ENCODE data around the gene WWOX.

Gene WWOX

DNA sequence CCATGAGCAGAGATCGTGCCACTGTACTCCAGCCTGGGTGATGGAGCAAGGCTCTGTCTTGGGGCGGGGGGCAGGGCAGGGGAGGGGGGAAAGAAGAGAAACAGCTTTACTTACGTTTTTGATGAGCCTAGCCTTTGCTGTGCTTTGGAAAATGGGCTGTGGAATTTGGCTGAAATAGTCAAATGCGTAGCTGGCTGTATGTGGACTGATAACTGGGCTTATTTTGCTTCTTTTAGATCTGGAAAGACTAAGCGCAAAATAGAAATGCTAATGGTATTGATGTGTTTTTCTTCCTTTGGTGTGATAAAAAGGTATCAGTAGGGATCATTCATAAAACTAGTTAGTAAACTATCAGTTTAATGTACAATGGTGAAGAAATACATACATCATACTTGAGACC lies 346.4 kb downstream of the WWOX start:
- DNase-seq = no peak

DNA sequence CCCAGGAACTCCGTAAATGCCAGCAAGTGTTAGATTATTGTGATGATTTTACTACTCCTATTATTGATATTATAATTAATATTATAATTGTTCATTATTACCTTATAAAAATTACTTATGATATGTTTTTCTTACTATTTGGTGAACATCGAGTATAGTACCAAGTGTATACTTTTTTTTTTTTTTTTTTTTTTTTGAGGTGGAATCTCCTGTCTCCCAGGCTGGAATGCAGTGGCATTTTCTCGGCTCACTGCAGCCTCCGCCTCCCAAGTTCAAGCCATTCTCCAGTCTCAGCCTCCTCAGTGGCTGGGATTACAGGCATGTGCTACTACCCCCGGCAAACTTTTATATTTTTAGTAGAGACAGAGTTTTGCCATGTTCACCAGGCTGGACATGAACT lies 347.0 kb downstream of the WWOX start:
- DNase-seq = no peak

DNA sequence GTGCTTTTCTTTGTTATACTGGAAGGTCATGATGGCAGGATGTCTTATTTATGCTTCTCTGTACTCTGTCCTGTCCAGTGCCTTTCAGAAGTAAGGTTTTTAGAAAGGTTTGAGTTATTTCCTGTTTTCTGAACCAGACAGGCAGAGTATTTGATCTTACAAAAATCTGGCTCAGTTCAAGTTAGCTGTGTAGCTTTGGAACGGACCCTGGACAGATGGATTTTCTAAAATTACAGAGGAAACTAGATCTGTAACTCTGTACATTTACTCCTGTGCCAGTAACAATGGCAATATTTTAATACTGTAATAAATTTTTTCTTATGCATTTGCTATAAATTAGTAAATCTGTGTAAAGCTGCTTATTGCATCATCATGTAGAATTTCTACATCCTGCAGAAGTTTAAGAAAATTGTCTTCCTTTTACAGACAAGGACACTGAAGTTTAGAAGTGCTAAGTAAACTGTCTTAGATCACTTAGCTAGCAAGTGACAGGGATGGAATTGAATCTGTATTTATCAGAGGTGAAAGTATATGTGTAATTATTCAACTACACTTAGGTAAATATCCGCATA lies 347.6 kb downstream of the WWOX start:
- no peak for DNase-seq

DNA sequence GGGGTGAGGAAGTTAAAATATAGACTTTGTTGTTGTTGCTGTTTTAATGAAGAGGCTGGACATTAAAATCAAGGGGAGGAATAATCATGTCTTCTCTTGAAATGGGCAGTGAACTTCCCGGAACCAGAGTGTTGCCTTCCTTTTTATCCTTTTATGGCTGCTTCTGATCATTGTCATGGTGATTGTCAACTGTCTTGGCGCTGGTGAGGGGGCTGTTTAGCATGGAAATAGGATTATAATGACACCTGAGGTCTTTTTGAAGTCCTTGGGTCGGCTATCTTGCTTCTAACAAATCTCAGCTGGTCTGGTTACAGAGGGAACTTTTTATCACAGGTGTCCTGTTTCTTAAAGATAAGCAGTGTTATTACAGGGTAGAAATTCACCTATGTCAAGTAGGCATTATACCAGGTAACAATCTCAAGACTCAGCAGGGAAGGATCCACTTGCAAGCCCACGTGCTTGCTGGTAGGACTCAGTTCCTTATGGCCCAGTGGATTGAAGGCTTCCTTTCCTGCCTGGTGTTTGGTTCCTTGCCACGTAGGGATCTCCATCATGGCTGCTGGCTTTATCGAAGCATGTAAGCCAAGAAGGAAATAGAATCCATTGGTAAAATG lies 349.3 kb downstream of the WWOX start:
- no peak for DNase-seq

DNA sequence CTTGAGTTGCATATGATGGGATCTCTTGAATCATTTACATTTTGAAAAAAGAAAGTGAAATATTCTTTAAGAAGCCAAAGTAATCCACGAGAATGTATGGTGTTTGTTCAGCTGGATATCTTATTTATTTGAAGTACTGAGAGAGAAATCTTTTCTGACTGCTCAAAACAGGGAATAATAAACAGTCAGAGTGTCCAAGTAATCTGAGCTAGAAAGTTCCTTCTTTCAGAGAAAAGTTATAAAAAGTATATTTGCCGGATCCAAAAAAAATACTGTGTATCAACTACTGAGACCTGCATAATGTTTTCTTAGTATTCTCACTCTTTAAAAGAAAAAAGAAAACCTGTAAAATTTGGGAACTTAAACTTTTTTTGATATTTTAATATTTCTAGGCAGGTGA lies 350.8 kb downstream of the WWOX start:
- DNase-seq = no peak

DNA sequence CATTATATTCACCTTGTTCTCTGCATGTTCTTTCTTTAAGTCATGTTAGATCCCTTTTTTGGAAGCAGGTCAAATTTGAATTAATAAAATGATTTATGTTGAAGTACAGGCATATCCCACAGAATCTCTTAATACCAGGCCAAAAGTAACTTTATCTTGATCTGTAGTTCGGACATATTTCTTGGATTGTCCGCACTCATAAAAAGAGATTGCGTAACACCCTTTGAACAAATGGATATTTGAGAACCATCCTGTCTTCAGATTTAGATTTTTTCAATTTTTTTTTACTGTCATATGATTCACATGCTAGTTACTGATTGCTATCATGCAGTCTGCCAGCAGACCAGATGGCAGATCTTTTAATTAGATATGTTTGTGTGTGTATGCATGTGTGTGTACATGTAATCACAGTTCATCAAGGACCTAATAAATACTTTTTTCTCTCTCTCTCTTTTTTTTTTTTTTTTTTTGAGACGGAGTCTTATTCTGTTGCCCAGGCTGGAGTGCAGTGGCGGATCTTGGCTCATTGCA lies 352.6 kb downstream of the WWOX start:
- DNase-seq = no peak

DNA sequence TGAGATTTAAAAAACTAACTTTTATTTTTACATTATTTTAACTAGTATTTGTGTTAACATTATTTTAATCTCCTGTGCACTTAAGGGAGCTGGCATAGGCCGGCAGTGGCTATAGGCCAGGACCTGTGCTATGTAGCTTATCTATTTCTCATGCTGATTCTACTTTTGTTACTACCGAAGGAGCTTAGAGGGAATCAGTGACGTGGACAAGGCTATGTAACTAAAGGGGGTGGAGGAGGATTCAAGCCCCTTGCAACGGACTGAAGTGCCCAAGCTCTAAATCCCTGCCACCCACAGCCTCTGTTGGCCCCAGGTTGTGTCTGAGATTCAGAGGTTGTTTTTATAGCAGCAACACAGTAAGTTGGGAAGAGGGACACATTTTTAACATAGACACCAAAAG lies 356.4 kb downstream of the WWOX start:
- no peak for DNase-seq

DNA sequence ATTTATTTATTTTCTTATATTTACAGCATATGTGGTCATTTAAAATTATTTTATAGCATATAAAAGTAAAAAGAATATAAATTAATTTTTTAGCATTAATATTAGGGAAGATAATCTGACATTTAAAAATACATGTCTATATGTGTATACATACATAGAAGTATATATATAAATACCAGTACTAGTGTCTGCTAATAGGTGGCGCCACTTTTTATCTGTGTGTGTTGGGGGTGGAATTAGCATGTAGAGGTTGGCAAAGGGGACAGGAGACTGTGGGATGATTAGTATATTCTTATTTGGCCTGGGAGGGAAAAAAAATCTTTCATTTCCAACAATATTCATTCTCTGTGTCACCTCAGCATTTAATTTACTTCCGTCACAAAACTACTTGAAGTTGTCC lies 359.1 kb downstream of the WWOX start:
- DNase-seq = no peak

DNA sequence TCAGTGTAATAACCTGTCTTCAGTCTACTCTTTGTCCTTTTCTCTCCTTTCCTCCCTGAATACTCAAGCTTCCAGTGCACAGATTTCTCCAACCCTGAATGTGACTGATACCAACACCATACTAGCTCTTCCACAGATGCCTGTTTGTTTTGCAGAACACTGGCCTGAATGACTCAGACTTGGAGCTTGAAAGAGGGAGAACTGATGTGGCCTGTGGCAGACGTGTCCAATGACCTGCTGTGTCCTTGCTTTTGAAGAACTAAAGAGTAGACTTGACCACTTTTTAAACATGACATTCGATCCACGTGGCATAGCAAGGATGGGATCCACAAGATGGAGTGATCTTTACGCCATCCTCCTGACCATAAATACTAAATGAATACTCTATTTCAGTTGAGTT lies 361.0 kb downstream of the WWOX start:
- DNase-seq = no peak

DNA sequence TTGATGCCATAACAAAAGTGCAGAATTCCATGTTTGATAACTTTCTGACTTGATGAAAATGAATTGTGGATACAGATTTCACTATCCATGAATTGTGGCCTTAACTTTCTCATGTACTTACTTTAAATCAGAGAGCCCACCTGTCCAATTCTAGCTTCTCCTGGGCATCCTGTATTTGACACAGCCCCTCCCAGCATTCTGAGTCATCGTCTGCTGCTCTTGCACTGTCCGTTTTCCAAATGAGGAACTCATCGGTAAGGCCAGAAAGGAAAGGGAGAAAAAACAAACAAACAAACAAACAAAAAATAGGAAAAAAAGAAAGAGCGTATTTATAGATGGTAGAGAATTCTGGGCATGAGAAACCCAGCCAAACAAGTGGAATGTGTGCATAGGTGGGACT lies 361.6 kb downstream of the WWOX start:
- no peak for DNase-seq

DNA sequence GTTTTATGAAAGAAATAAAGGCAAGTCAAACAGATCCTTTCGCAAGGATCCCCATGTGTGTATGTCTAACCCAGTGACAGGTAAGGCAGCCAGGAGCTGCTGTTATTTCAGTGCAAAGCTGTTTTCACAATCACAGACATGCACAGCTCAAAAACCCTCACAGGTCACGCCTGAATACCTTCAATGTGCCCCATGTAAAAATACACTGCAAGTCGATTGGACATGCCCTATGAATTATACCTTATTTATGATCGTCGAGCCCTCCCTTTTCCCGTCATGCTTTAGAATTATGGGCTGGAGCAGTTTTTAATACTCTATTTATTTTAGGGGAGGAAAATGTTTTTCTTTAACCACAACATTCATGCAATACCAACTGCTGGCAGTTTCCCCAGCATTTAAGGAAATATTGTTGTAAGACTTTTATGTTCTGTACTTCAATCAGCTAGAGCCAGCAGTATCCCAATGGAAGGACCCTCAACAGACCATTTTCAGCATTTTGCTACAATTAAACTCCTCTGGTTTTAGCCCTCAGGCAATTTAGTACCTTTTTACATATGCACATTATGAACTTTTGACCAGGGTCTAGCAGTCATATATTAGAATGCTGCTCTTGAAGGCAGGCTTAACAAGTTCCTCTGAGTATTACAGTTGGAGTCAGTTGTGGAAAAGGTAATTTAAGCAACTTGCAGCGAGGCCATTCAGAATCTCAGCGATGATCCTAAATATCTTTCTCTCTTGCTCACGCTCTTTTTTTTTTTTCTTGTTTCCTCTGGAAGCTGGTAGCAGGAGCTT lies 362.2 kb downstream of the WWOX start:
- DNase-seq = no peak

DNA sequence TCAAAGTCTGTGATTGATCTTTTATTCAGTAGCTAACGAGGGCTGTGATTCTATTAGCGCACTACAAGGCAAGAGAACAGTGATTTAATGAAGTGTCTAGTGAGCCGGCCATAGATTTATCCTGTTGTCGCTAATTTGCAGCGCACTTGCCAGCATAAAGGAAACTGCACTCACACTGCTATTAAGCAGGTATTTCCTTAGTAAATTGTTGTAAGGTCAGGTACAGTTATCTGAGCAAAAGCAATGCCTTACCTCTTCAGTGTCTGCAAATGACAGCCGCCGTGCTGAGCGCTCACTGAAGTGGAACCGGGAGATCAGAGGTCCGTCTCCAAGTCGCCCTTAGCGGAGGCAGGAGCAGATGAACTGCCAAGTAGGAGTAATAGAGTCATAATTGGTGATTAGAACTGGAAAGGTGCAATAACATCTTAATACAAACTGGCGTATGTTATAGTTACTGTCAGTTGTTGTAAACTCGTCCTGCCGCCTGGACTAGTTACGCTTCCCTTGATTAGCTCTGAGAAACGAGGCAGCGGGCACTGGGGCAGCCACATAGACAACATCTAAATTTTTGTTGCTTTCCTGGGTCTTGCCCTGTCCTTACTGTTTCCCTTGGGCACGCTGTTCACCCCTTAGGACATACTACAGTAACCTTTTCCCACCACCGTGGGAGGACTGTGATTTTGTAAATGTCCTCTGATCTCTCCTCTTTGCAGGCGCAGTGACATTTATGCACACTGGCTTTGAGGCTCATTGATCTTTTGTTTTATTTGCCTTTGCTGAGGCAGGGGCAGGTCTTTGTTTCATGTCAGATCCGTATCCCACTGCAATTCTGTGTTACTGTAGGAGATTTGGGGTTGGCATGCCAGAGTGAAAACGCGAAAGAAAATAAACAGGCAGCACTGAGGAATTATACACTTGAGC lies 363.1 kb downstream of the WWOX start:
- no peak for DNase-seq

DNA sequence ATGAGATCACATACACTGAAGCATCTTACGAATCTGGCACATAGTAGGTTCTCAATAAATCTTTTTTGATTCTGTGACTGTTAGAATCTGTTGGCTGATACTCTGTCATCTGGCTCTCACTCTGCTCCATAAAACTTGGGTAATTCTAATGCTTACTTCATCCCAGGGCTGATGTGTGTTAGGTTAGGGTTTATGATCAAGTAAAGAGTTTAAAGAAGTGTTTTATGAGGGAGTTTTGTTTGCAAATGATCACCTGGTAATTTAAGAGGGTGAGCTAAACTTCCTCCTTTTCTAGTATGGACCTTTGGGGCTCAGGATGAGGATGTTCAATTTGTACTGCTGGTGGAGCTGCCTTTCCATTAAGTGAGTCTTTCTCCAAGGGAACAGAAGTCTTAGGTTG lies 364.1 kb downstream of the WWOX start:
- no peak for DNase-seq

DNA sequence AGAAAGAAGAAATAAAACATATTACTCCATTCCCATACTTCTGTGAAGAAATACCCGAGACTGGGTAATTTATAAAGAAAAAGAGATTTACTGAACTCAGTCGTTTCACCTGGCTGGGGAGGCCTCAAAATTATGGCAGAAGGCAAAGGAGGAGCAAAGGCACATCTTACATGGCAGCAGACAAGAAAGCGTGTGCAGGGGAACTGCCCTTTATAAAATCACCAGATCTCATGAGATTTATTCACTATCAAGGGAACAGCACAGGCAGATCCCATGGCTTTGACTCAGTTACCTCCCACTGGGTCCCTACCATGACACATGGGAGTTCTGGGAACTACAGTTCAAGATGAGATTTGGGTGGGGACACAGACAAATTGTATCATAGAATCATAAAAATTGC lies 365.4 kb downstream of the WWOX start:
- DNase-seq = no peak

DNA sequence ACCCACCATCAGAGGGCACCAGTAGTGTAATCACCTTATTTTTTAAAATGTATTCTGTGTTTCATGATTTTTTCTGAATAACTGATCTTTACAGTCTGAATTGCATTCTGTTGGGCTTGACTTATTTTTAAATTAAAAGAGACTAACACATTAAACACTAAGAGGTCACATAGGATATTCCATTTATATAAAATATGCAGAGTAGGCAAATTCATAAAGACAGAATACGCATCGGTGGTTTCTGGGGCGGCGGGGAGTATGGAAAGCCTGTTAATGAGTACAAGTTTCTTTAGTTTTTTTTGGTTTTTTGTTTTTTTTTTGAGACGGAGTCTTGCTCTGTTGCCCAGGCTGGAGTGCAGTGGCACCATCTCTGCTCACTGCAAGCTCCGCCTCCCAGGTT lies 366.3 kb downstream of the WWOX start:
- DNase-seq = no peak

DNA sequence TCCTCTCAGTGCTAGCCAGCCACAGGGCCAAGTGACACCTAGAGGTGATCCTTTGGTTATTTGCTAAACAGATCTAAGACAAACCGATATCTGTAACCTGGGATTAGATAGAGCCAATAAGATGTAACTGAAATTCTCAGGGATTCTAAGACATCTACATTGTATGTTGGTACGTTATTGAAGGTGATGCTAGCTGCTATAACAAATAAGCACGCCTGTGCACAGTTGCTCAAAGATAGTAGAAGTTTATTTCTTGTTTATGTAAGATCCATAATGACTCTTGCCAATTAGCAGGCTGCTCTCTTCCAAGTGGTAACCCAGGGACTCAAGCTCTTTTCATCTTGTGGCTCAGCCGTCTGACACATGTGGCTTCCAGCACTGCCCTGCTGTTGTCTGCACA lies 370.3 kb downstream of the WWOX start:
- DNase-seq = no peak

DNA sequence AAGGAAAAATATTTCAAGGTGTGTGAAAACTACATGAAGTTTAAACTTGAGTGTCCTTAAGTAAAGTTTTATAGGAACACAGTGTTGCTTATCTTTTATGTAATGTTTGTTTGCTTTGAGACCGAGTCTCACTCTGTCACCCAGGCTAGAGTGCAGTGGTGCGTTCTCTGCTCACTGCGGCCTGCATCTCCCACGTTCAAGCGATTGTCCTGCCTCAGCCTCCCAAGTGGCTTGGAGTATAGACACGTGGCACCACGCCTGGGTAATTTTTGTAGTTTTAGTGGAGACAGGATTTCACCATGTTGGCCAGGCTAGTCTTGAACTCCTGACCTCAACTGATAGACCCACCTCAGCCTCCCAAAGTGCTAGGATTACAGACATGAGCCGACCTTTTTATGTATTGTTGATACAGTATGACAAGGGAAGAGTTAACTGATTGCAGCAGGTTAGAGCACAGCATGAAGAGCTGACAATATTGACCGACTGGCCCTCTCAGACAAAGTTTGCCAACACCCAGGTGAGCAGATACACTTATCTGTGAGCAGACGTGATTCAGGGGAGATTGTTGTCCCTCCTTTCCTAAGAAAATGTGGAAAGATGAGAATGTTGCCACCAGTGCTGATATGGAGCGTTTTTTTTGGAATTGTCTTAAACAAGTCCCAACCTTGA lies 373.7 kb downstream of the WWOX start:
- DNase-seq = no peak

DNA sequence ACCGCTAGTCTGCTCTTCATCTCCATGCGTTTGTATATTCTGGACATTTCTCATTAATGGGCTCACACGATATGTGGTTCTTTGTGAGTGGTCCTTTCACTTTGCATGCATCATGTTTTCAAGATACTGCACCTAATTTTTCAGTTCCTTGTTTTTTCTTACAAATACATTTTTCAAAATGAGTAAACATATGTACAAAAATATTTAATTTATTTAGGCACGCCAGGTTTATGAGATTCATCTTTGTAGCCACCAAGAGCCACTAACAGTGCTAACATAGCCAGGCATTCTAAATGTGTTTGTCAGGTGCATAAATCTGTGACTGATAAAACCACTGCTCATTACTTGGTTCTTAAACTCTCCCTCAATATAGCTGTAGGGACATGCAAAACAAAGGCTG lies 375.3 kb downstream of the WWOX start:
- DNase-seq = no peak

DNA sequence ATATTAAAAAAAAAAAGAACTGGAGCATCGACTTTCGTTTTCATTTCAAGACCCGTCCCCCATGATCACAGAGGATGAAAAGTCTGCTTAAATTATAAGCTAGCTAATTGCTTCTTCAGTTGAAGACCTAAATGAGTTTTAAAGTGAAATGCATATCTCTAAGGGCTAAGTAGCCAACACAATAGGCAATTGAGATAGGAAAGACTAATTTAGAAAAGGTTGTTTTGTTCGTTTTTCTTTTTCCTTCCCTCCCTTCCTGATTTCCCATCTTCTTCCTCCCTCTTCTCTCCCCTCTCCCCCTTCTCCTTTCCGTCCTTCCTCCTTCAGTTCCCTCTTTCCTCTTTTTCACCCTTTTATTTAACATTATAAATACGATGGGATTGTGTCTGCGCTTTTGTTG lies 377.2 kb downstream of the WWOX start:
- no peak for DNase-seq

DNA sequence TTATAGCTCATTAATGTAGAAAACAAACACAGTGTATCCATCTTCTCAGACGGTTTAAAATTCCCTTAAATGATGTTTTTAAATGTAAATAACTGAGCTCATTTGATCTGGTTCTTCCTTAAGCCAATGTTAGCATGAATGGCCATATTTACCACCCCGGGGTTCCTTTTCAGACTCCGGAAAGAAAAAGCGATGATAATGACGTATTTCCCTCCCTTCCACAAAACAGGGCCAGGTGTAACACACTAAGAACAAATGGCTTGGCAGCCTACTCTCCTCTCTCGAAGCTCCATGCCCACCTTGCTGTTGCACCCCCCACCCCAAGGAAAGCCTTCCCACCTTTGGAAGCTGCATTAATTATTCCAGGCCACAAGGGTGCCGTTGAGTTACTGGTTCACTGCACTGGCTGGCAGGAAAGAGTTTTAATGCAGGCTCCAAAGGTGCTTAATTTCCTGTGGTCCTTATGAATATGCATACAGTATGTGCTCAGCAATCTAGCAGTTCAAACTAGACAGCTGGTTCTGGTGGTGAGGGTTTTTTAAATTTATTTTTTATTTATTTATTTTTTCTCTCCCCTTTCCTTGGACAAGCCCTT lies 378.9 kb downstream of the WWOX start:
- no peak for DNase-seq

DNA sequence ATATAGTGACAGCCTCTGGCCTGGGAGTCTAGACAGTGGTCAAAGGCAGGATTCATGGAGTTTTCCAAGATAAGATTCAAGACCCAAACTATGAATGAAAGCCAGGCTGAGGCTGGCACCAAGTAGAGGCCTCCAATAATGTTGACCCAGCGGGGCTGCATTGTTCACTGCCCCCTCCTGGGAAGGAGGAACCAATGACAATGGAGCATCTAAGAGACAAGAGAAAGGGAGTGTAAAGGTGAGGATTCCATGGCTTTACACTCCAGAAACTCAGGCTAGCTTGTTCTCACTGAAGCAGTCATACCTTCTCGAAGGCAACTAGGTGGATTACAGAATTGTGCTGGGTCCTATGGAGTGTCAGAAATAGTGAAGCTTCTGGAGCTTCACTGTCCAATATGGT lies 380.3 kb downstream of the WWOX start:
- no peak for DNase-seq

DNA sequence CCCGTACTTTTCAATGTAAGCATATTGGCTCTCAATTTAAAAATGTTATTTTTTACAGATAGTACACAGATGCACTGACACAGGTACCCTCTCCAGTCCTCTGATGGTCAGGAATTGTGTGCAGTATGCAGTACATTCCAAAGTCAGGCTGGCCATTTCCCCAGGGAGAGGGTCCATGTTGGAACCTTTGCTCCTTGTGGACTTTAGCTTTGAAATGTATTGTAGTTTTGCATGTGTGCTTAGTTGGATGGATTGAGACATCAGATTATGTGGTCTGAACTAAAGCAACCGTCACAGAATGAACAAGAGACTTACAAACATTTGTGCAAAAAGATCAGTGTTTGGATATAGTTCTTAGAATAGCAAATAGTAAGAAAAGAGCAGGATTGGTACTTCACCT lies 381.1 kb downstream of the WWOX start:
- no peak for DNase-seq
